Measurements from ENCODE around the gene ITGA2.

ITGA2 gene

GRCh38 chr5:53017794-53018391 lies 28.7 kb downstream of the ITGA2 start:
- DNase-seq (ENCODE audit: low read depth) = no peak

DNA sequence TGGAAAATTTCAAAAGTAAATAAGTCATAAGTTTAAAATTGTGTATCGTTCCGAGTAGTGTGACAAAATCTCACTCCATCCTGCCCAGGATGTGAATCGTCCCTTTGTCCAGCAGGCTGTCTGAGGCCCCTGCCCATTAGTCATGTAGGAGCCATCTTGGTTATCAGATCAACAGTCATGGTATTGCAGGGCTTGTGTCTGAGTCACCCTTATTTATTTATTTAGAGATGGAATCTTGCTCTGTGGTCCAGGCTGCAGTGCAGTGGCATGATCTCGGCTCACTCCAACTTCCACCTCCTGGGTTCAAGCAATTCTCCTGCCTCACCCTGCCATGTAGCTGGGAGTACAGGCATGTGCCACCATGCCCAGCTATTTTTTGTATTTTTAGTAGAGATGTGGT lies 30.2 kb downstream of the ITGA2 start:
- DNase-seq (ENCODE audit: low read depth) = no peak

DNA sequence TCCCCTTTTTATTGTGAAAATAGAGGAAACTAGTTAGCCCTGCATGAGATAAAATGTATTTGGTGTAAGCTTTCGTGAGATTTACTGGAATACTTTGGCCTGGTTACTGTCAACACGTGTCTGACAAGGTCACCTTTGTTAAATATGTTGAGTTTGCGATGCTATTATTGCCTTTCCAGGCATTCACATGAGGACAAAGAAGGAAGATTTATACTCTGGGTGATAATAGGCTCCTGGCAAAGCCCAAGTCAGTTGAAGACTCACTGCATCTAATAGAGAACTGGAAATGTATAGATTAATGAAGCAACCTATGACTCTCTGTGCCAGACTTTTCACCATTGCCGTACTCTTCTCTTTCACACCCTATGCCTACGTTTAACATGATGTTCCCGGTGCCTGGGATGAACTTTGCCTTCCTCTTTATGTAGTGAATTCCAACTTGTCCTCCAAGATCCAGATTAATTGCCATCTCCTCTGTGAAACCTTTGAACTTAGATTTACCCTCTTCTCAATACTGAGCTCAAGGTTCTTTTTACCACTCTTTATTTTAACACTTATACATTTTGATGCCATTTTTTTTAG lies 33.9 kb downstream of the ITGA2 start:
- no peak for DNase-seq (ENCODE audit: low read depth)

- no peak for DNase-seq (ENCODE audit: low read depth)
Measured at GRCh38 chr5:53023969-53024368, 34.8 kb downstream of the ITGA2 start.

DNA sequence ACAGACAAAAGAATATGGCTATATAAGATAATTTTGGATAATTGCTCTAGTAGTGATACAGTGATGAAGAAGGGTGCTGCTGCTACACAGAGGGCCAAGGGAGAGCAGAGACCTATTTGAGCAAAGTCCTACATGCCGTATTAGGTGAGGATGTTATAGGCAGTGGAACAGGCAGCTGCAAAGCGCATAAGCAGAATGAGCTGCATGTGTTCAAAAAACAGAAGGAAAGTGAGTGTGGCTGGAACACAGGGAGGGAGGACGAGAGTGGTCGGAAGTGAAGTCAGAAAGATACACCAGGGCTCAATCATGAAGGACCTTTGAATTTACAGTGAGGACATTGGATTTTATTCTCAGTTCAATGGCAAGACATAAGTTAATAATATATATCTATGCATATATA lies 35.4 kb downstream of the ITGA2 start:
- no peak for DNase-seq (ENCODE audit: low read depth)

DNA sequence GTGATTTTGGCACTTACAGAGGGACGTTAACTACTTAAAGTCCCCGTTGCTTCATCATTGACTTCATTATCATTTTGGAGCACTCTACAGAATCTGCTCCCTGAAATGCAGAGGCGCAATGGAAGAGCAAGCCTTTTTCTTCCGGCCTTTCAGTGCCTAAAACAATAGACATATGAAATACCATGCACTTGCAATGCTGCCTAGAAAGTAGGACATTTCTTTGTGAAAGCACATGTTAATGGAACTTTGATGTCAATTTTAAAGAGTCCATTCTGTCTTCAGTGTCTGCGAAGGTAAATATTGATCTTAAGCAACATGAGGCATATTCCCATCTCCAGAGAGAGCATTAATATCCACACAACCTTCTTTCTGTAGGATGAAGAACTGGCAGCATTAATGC lies 36.3 kb downstream of the ITGA2 start:
- DNase-seq (ENCODE audit: low read depth) = no peak

DNA sequence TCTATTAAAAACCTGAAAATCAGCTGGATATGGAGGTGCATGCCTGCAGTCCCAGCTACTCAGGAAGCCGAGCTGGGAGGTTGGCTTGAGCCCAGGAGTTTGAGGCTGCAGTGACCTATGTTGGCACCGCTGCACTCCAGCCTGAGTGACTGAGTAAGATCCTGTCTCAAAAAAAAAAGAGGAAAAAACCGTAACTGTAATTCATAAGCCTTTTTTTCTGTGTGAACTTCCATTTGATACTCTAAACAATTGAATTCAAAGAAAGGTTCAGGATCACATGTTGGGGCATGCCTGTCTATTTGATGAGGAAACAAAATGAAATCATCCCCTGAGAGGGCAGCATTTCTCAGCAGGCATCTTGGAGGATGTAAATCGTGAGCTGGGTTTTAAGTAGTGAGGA lies 38.8 kb downstream of the ITGA2 start:
- DNase-seq (ENCODE audit: low read depth) = no peak

- no peak for DNase-seq (ENCODE audit: low read depth)
Measured at GRCh38 chr5:53029608-53030007, 40.5 kb downstream of the ITGA2 start.

- no peak for DNase-seq (ENCODE audit: low read depth)
Measured at GRCh38 chr5:53030893-53031292, 41.7 kb downstream of the ITGA2 start.

DNA sequence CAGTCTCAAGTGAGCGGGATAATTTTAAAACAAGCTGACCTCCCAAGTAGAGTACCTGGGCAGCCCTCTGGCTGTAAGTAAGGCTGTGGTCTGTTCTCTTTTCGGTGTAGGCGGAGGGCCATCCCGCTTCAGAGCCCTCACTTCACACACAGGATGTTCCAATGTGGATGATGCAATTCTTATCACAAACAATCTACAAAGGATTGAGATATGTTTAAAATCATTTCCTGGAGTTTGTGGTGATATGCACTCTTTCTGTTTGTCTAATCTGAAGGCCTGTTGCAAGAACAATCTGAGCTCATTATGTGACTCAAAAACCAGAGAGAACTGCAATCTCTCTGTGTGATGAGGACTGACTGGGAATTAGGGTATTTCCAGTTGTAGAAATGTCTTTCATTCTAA lies 42.5 kb downstream of the ITGA2 start:
- no peak for DNase-seq (ENCODE audit: low read depth)

GRCh38 chr5:53032188-53032587 lies 43.0 kb downstream of the ITGA2 start:
- no peak for DNase-seq (ENCODE audit: low read depth)

- no peak for DNase-seq (ENCODE audit: low read depth)
Measured at GRCh38 chr5:53034832-53035231, 45.7 kb downstream of the ITGA2 start.

DNA sequence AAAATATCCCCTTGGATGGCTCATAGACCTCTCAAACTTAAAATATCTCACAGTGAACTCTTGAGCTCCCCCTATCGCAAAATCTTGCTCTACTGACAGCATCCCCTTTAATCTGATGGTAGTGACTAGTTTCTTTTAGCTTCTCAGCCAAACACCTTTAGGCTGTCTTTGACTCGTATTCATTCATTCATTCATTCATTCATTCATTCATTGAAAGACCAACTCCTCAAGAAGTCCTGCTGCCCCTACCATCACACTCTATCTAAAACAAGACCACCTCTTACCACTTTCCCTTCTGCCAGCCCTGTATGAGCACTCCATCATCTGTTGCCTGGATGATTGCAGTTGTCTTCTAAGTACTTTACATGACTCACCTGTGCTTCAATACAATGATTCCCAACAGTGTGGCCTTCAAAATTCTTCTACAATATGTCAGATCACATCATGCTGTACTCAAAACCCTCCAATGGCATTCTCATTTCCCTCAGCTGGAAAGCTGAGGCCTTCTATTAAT lies 46.8 kb downstream of the ITGA2 start:
- no peak for DNase-seq (ENCODE audit: low read depth)

DNA sequence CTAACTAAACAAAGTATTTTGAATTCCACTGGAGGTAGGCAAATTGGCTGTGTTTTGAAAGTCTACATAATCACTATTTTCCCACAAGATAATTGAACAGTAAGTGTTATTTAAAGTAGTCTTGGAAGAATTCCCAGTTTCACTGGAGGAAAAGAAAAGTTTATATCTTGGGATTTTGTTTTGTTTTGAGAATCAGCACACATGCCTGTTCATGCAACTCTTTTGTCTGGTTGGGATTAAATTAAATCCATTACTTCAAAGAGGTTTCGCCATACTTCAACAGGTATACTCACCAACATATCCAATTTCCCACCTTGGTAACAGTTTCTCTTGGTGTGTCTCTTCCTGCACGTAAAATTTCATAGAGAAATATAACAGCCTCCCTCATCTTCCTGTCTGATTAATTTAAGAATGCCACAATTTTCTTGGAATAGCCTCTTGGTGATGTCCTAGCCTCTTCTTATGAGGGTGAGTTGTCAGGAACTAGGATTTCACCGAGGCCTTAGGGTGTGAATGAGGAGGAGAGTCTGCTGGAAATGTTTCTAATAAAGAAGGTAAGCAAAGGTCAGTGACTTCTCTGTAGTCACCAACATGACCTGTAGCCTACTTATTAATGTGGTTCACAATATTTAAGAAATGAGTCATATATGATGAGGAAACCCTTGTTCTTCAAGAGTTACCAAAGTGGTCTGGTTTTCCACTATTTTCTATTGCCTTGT lies 48.1 kb downstream of the ITGA2 start:
- DNase-seq (ENCODE audit: low read depth) = no peak

DNA sequence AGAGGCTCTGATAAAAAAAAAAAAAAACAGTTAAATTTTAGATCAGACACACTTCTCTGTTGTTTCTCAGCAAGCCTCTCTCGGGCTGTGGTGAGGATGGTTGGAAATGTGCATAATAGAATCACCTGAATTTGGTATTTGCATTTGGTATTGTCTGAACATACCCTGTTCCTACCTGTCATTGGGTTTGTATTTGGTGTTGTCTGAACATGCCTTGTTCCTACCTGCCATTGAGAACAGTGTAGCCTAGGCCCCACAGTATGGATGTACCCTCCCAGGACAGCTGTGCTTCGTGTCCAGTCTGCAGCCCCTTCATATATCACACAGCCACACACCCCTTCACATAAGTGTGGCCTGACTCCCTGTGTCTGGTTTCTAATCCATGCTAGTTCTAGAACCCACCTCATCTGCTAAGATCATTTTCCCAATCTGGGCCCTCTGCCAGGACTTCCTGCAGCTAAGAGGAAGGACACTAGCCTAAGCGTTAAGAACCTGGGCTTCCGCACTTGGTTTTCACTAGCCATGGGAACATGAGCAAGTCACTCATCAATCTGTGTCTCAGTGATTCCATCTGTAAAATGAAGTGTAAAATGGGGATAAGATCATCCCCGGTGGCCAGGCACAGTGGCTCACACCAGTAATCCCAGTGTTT lies 49.2 kb downstream of the ITGA2 start:
- DNase-seq (ENCODE audit: low read depth) = no peak

DNA sequence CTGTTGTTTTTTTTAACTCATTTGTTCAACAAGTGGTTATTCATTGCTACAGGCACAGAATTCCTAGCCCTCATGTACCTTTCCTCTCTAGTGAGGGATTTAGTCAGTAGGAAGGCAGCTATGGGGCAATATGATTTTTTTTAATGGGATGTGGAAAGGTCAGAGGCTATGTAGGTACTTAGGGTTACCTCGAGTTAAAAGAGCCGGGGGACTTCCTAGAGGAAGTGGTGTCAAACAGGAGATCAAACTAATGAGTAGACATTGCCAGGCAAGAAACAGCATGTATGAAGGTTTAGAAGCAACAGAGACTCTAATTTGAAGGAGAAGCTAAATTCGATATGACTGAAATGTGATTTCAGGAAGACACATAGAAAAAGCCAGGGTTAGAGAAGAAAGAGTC lies 50.7 kb downstream of the ITGA2 start:
- DNase-seq (ENCODE audit: low read depth) = no peak

DNA sequence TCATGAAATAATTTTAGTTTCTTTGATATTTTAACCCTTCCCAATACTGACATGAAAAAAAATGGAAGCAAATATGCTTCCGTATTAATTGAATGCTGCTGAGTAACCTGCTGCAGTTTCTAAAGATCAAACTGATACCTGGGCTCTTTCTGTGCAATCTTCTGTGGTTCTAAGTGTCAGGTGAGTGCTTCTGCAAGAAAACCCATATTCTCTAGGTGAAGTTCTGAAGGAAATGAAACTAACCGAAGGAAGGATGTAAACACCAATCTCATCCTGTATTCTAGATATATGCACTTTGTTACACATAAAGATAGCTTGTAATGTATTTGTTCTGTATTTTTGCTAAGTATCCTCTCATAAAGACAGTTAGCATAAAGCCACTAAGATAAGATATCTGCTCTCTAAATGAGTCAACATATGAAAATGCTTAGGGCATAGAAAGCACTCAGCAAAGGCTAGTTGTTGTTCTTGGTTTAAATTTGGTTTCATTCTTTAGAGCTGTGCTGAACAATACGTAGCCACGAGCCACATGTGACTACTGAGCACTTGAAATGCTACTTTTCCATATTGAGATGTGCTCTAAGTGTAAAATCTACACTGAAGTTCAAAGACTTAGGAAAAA lies 52.0 kb downstream of the ITGA2 start:
- no peak for DNase-seq (ENCODE audit: low read depth)

GRCh38 chr5:53041740-53042139 lies 52.6 kb downstream of the ITGA2 start:
- DNase-seq (ENCODE audit: low read depth) = no peak

DNA sequence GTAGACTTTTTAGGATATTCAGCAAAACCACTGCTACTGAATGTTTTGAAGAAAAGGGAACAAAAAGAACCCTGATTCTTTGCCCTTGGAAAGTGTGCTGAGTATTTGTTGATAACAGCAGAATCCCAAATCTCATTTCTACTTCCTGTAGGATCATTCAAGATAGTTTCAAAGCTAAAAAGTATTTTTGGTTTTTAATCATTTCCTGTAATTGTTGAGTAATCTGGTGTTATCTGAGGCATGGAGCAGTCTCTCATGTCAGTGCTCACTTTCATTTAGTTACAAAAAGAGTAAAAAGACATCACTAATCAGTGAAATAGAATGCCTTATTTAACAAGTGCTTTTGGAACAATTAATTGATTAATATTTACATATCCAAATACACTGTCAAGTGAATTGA lies 56.1 kb downstream of the ITGA2 start:
- DNase-seq (ENCODE audit: low read depth) = no peak

DNA sequence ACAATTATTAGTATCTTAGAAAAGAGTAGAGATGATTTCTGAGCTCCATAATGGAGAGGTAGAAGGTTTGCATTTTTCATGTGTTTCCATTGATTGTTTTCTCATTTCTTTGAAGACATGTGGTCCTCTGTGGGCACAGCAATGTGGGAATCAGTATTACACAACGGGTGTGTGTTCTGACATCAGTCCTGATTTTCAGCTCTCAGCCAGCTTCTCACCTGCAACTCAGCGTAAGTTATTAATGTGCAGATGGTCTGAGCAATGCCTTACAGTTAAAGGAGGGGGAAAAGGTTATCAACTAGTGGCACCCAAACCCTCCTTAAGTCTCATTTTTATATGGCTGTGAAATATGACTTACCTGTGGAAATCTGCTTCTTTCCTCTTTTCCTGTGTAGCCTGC lies 59.1 kb downstream of the ITGA2 start:
- no peak for DNase-seq (ENCODE audit: low read depth)

- DNase-seq (ENCODE audit: low read depth) = no peak
Measured at GRCh38 chr5:53052499-53052898, 63.3 kb downstream of the ITGA2 start.

- DNase-seq (ENCODE audit: low read depth) = no peak
Measured at GRCh38 chr5:53053364-53053763, 64.2 kb downstream of the ITGA2 start.

- DNase-seq (ENCODE audit: low read depth) = no peak
Measured at GRCh38 chr5:53055365-53055764, 66.2 kb downstream of the ITGA2 start.

Data from activated T-cell treated with anti-CD3 and anti-CD28 coated beads for 1 hour (primary cell).